Thyroid gland (tissue), 4 donors: ENCODE data around the gene IFT88. TPM values are rescaled to one million over a fixed set of nuclear protein-coding genes. Genes with fewer than 3 reads are reported as not detected.

Experiments used
- DNase-seq, 2 donors: peaks; one replicate each; pipeline ENCODE4 v3.0.0-alpha.2; 2019
- H3K27ac ChIP-seq, 3 donors: fragments of 200-600 bp; sonication (generic); 1 replicate in 2 of 3; 2 replicates in 1 of 3; pipeline ENCODE4 v1.5.1; 2016 to 2019; ENCODE audit warnings: mild to moderate bottlenecking in 1 of 3, moderate library complexity in 1 of 3
- H3K27me3 ChIP-seq: fragments of 200-600 bp; sonication (generic); one replicate; pipeline ENCODE4 v1.5.1; 2019
- H3K36me3 ChIP-seq, 2 donors: fragments of 200-600 bp; sonication (generic); one replicate each; pipeline ENCODE4 v1.5.1; 2016 to 2019
- H3K4me1 ChIP-seq, 2 donors: fragments of 200-600 bp; sonication (generic); one replicate each; pipeline ENCODE4 v1.5.1; 2017 to 2019
- H3K4me3 ChIP-seq, 3 donors: fragments of 200-600 bp; sonication (generic); replicated peaks in 1 of 3; 1 replicate in 2 of 3; 2 replicates in 1 of 3; pipeline ENCODE4 v1.5.1; 2016; ENCODE audit warnings: mild to moderate bottlenecking in 1 of 3
- H3K9me3 ChIP-seq: fragments of 200-600 bp; sonication (generic); one replicate; pipeline ENCODE4 v1.5.1; 2017
- POLR2A ChIP-seq, 2 donors: fragments of 450-650 bp; IDR thresholded peaks; one replicate each; pipeline ENCODE4 v1.6.1; 2017; ENCODE audit warnings: antibody characterized with exemption in 2 of 2, mild to moderate bottlenecking in 2 of 2, moderate library complexity in 1 of 2
- WGBS, 2 donors: methylation state at CpG; one replicate each; pipeline ENCODE4 v1.1.5; 2017; 5-methylcytosine and 5-hydroxymethylcytosine counted together
- intact Hi-C: fragments of 100-400 bp; cut with DNase I; formaldehyde crosslinking; loops from one replicate; pipeline ENCODE4 v1.15.1; 2023
- total RNA-seq, 4 donors: library from RNA; depleted of rRNA; stranded (reverse); fragments of >200 nt; gene quantifications; one replicate each; pipeline ENCODE4 v1.2.3, GENCODE V29; 2016
- TF ChIP-seq, protein P1 (sequence below), 6 experiments: fragments of 200-600 bp in 3 of 6; fragments of 450-650 bp in 3 of 6; sonication (generic) in 3 of 6; IDR thresholded peaks; one replicate each; pipeline ENCODE4 v1.5.1; 2016 to 2019; ENCODE audit warnings: antibody characterized with exemption in 6 of 6, mild to moderate bottlenecking in 2 of 6, inconsistent platforms in 1 of 6, moderate library complexity in 1 of 6

Gene IFT88
- total RNA-seq, 4 donors from 2014 or later: 30.2 to 59.5 (median 42.2) TPM

DNA sequence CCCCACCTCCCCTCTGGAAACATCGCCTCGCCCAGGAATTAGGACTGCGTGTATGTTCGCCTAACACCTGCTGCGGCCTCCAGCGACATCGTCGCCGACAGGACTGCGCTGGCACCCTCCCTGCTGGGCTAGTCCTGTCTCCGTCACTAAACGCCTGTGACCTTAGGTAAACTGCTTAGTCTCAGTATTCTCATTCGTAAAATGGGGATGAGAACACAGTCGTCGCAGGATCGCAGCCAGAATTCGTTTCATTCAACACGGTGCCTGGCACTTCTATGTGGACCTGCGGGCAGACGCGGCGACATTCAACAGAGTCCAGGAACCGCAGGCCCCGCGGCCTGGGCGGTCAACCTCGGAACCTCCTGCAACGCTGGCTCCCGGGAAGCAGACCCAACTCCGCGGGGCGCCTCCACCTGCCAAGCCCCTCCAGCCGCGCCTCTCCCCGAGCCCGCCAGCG lies 41.8 kb upstream of the IFT88 start:
- intact Hi-C loops: no loop called here
- H3K27ac ChIP-seq: peak overlapping the region; percentile 62 to 90 (median 79)
- H3K27me3 ChIP-seq: no peaks in the 10 kb centered on the region
- TF ChIP-seq POLR2A (IDR thresholded peaks at IDR 0.05): no peak
- TF ChIP-seq, protein P1, sequence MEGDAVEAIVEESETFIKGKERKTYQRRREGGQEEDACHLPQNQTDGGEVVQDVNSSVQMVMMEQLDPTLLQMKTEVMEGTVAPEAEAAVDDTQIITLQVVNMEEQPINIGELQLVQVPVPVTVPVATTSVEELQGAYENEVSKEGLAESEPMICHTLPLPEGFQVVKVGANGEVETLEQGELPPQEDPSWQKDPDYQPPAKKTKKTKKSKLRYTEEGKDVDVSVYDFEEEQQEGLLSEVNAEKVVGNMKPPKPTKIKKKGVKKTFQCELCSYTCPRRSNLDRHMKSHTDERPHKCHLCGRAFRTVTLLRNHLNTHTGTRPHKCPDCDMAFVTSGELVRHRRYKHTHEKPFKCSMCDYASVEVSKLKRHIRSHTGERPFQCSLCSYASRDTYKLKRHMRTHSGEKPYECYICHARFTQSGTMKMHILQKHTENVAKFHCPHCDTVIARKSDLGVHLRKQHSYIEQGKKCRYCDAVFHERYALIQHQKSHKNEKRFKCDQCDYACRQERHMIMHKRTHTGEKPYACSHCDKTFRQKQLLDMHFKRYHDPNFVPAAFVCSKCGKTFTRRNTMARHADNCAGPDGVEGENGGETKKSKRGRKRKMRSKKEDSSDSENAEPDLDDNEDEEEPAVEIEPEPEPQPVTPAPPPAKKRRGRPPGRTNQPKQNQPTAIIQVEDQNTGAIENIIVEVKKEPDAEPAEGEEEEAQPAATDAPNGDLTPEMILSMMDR (IDR thresholded peaks at IDR 0.05): no peak
- H3K36me3 ChIP-seq: no peaks in the 10 kb centered on the region
- 4 to 8% methylated on average over 22 to 23 of the region's 37 CpGs for WGBS, 2 donors
- no peaks in the 10 kb centered on the region for H3K9me3 ChIP-seq
- peaks cover 5 to 7% of the 10 kb centered on the region in 2 donors for H3K4me1 ChIP-seq
- peak; percentile 38 to 41 for DNase-seq
- peak overlapping the region; percentile 65 to 96 (median 73) for H3K4me3 ChIP-seq

DNA sequence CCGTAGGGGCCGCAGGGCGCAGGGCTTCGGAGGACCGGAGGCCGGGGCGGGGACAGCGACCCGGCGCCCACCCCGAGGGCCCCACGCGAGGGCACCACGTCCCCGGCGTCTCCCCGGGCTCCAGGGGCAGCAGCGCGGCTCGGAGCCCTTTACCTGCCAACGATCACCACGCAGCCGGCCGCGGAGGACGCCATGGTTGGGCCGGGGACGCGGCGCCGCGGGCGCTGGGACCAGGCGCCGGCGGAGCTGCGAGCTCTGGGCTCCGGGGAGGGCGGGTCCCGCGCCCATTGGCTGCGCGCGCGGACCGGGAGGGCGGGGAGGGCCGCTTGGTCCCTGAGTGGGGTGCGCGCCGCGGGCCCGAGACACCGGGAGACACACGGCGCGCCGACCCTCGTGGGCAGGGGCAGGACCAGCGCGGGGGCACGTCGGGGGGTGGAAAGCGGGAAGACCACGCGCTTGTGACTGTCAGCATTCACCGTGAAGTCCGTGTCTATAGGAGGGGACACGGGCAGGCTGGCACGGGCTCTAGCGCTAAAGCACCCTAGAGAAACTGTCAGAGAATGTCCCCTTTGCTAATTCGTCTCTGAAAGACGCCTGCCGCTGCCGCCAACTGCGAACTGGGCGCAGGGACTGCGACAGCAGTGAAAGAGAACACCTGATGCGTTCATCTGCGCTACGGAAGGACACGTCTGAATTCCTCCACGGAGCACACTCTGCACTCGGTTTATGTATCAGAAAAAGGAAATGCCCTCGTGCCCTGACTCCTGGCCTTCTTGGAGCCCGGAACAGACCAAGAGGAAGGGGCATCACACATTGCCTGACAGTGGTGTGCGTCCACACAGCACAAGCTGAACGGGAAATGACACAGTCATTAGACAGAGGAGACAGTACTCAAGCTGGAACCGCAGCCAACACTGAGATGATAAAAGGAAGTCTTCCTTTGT lies 41.1 kb upstream of the IFT88 start, which contains the start of gene CRYL1:
Gene CRYL1 (minus strand): TSS at position 257 of the 944 bp plus-strand sequence. CDS start 63 bp downstream, at position 194.
- no peaks in the 10 kb centered on the region for H3K9me3 ChIP-seq
- H3K4me1 ChIP-seq: peaks cover 5 to 7% of the 10 kb centered on the region in 2 donors
- H3K27ac ChIP-seq: peak within 1 kb of the TSS; percentile 62 to 90 (median 79)
- H3K4me3 ChIP-seq: peak within 1 kb of the TSS; percentile 65 to 96 (median 73)
- 0% methylated on average over 7 to 31 of the region's 89 CpGs for WGBS, 2 donors
- H3K36me3 ChIP-seq: no peaks in the 10 kb centered on the region
- intact Hi-C loops: no loop called here
- TF ChIP-seq, protein P1 (IDR thresholded peaks at IDR 0.05): no peak
- TF ChIP-seq POLR2A (IDR thresholded peaks at IDR 0.05): peak in 1 of 2 donors; percentile 71
- no peaks in the 10 kb centered on the region for H3K27me3 ChIP-seq
- DNase-seq: peak; percentile 77 to 78

DNA sequence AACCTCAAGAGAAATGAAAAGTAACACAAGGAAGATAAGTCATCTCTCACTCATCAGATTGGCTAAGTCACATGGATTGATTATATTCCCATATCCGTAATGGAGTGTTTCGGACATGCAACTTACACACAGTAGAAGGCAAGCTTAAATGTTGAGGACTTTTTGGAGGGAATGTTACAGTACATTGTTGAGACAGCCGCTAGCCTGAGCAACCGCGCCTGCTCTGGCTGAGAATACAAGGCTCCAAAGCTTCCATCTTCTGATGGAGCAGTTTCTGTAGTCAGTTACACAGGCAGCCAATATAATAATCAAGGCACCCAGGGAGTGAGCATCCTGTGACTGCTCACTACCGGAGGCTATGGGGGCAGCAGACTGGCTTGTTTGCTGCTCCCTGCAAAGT lies 40.3 kb upstream of the IFT88 start:
- peaks cover 5 to 7% of the 10 kb centered on the region in 2 donors for H3K4me1 ChIP-seq
- no peaks in the 10 kb centered on the region for H3K36me3 ChIP-seq
- intact Hi-C loops: no loop called here
- TF ChIP-seq, protein P1 (IDR thresholded peaks at IDR 0.05): no peak
- TF ChIP-seq POLR2A (IDR thresholded peaks at IDR 0.05): no peak
- H3K27me3 ChIP-seq: no peaks in the 10 kb centered on the region
- no peaks in the 10 kb centered on the region for H3K9me3 ChIP-seq
- WGBS, 2 donors: 54 to 57% methylated on average over 5 to 6 of the region's 6 CpGs
- H3K27ac ChIP-seq: peak overlapping the region in 2 of 3 donors; percentile 79 to 90
- peak overlapping the region in 1 of 3 donors; percentile 73 for H3K4me3 ChIP-seq
- DNase-seq: peak in 1 of 2 donors; percentile 9

DNA sequence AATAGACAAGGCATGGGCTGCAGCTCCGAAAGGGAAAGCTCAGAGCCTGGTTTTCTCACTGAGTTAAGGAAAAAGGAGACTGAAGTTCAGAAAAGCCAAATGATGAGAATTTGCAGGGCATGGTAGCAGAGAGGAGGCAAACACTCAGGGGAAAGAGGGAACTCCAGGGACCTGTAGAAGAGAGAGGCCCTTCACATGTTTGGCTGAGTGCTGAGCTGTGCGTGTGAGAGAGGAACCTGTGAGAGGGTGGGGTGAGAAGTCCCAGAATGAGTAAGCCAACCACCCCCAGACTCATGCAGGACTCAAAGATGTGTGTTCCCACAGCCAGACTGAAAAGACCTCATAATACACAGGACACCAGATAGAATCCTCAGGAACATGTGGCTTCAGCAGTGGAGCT lies 38.5 kb upstream of the IFT88 start:
- WGBS, 2 donors: 82 to 93% methylated on average over 2 of the region's 2 CpGs
- no peak for TF ChIP-seq POLR2A (IDR thresholded peaks at IDR 0.05)
- TF ChIP-seq, protein P1 (IDR thresholded peaks at IDR 0.05): no peak
- H3K4me3 ChIP-seq: no peak overlapping the region
- H3K27me3 ChIP-seq: no peaks in the 10 kb centered on the region
- peaks cover 5 to 7% of the 10 kb centered on the region in 2 donors for H3K4me1 ChIP-seq
- no peaks in the 10 kb centered on the region for H3K36me3 ChIP-seq
- H3K27ac ChIP-seq: no peak overlapping the region
- intact Hi-C loops: no loop called here
- no peaks in the 10 kb centered on the region for H3K9me3 ChIP-seq
- DNase-seq: no peak
